ENCODE measurements around the gene FOLR3. TPM values are rescaled to one million over a fixed set of nuclear protein-coding genes. Genes with fewer than 3 reads are reported as not detected.
"Not testable (repeated sequence)": the region's sequence is repeated elsewhere in the genome, so short reads cannot be mapped to it uniquely, and the experiment has no call there.

The FOLR3 gene
- 1 to 10 TPM; 5.1 to 6.5 TPM for total RNA-seq
- polyA plus RNA-seq: 10 to 100 TPM in 1 of 2 donors, 1 to 10 TPM in 1; 1.1 to 14.0 TPM
- long read RNA-seq, donor 1, partial matches to known transcripts: 0 of 1 reads
- long read RNA-seq, donor 1, other reads (novel, unspliced or antisense): 0 of 1 reads
- long read RNA-seq, donor 2, partial matches to known transcripts: 0 of 2 reads
- long read RNA-seq, donor 2, other reads (novel, unspliced or antisense): 0 of 2 reads
- long read RNA-seq, donor 3, partial matches to known transcripts: 0 of 1 reads
- long read RNA-seq, donor 3, other reads (novel, unspliced or antisense): 0 of 1 reads
- long read RNA-seq, donor 4, partial matches to known transcripts: 0 of 1 reads
- long read RNA-seq, donor 4, other reads (novel, unspliced or antisense): 0 of 1 reads
- long read RNA-seq, donor 5, partial matches to known transcripts: 0 of 3 reads
- long read RNA-seq, donor 5, other reads (novel, unspliced or antisense): 0 of 3 reads

DNA sequence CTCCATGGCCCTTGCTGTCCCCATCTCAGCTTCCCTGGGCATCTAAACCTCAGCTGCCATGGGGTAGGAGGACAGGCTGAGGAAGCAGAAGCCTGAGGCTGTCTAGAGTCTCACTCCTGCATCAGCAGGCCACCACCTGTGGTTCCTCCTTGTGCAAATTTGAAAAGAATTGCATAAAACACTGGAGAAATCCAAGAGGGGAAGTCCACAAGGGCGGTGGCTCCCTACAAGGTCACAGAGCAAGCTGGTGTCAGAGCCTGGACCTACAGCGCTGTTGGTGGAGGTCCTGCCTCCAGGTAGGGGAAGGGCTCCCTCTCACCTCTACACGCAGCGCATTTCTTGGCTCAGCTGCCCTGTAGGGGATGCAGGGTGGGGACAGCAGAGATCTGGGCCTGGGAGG, at the start of gene FOLR3:
TSS of gene FOLR3 (plus strand) at position 253 of the 400 bp plus-strand sequence. CDS start 228 bp downstream, outside the sequence.
- not testable (repeated sequence) for ATAC-seq (ENCODE audit: insufficient read depth, low FRiP score); H3K4me1 ChIP-seq (ENCODE audit: control insufficient read depth in 5 of 5, insufficient read depth in 5 of 5, low read length in 5 of 5); H3K4me3 ChIP-seq; H3K9ac ChIP-seq (ENCODE audit: insufficient read depth in 1 of 2, low read length in 2 of 2); H3K27me3 ChIP-seq (ENCODE audit: control insufficient read depth in 3 of 3, insufficient read depth in 3 of 3, low read length in 2 of 3); H3K9me3 ChIP-seq (ENCODE audit: control insufficient read depth in 4 of 4, insufficient read depth in 3 of 4, low read length in 3 of 4); DNase-seq; H3K36me3 ChIP-seq (ENCODE audit: control insufficient read depth in 4 of 4, insufficient read depth in 4 of 4, low read length in 4 of 4)
- 40 to 75% methylated on average over 4 of the region's 4 CpGs for WGBS, 2 donors
- peak within 1 kb of the TSS in 1 of 2 donors; percentile 66 for H3K27ac ChIP-seq (ENCODE audit: low read depth in 1 of 2, low read length in 1 of 2)

DNA sequence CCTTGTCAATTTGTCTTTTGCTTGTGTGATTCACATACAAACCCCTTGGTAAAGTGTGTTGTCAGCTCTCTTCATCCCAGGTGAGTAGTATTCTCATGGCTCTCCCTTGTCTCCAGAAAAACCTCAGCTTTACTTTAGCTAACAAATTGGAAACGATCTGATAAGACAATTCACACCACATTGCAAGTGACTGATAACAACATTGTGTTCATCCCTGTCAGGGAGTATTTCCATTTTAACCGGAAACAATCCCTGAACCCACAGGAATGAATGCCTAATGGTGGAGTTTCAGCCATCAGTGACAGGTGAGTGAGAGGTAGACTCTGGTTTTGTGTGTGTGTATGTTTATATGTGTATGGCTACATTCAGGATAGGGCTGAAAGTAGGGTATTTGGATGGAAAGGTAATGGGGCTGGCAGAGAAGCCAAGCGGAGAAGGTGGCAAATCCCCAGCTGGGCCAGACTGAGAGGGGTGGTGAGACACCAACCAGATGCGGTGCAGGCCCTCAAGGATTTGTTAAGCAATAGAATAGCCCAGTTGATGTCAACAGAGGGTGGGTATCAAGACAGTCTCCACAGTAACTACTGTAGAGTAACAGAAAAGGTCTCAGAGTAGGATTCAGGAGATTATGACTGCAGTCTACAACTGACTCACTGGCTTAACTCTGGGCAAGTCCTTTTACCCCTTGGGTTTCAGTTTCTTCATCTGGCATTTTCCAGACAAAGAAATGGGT, 47.3 kb upstream of the FOLR3 start:
- whole genome bisulfite sequencing, 2 donors: 82 to 92% methylated on average over 4 of the region's 4 CpGs
- peaks cover 2 to 15% (median 12%) of the 10 kb centered on the region in 4 donors for H3K36me3 ChIP-seq (ENCODE audit: control insufficient read depth in 4 of 4, insufficient read depth in 4 of 4, low read length in 4 of 4)
- TF ChIP-seq, protein P1, sequence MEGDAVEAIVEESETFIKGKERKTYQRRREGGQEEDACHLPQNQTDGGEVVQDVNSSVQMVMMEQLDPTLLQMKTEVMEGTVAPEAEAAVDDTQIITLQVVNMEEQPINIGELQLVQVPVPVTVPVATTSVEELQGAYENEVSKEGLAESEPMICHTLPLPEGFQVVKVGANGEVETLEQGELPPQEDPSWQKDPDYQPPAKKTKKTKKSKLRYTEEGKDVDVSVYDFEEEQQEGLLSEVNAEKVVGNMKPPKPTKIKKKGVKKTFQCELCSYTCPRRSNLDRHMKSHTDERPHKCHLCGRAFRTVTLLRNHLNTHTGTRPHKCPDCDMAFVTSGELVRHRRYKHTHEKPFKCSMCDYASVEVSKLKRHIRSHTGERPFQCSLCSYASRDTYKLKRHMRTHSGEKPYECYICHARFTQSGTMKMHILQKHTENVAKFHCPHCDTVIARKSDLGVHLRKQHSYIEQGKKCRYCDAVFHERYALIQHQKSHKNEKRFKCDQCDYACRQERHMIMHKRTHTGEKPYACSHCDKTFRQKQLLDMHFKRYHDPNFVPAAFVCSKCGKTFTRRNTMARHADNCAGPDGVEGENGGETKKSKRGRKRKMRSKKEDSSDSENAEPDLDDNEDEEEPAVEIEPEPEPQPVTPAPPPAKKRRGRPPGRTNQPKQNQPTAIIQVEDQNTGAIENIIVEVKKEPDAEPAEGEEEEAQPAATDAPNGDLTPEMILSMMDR (IDR thresholded peaks at IDR 0.05; ENCODE audit: control extremely low read depth, extremely low read depth): no peak
- peaks cover 0 to 5% (median 0%) of the 10 kb centered on the region in 5 donors for H3K4me1 ChIP-seq (ENCODE audit: control insufficient read depth in 5 of 5, insufficient read depth in 5 of 5, low read length in 5 of 5)
- H3K27ac ChIP-seq (ENCODE audit: low read depth in 1 of 2, low read length in 1 of 2): no peak overlapping the region
- no peak overlapping the region for H3K9ac ChIP-seq (ENCODE audit: insufficient read depth in 1 of 2, low read length in 2 of 2)
- ATAC-seq (ENCODE audit: insufficient read depth, low FRiP score) (no peak), DNase-seq (no peak)
- H3K4me3 ChIP-seq: no peak overlapping the region
- no peaks in the 10 kb centered on the region for H3K9me3 ChIP-seq (ENCODE audit: control insufficient read depth in 4 of 4, insufficient read depth in 3 of 4, low read length in 3 of 4)
- H3K27me3 ChIP-seq (ENCODE audit: control insufficient read depth in 3 of 3, insufficient read depth in 3 of 3, low read length in 2 of 3): no peaks in the 10 kb centered on the region

DNA sequence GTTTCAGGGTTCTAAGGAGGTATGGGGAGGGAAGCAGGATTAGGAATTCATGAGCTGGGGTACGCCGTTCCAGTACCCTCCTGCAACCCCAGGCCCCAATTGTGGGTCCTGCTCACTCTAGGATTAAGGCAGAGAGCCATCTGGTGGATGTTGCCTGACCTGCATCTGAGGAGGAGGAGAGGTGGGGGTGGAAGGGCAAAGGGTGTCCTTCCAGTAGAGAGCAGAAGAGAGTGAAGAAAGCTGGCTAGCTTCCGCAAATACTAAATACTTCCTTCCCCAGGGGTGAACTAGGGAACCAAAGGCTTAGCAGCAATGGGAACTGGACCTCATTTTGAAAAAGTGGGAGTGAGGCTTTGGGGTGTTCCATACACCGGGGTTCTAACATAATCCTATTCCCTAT, 44.2 kb upstream of the FOLR3 start:
- Histone ChIP-seq H3K9ac (ENCODE audit: insufficient read depth in 1 of 2, low read length in 2 of 2) (peak overlapping the region in 1 of 2 donors; percentile 8), H3K27ac (ENCODE audit: low read depth in 1 of 2, low read length in 1 of 2) (peak overlapping the region in 1 of 2 donors; percentile 1)

More for the DNA sequence above, 44.2 kb upstream of the FOLR3 start:
- no peak overlapping the region for H3K4me3 ChIP-seq
- H3K9me3 ChIP-seq (ENCODE audit: control insufficient read depth in 4 of 4, insufficient read depth in 3 of 4, low read length in 3 of 4): no peaks in the 10 kb centered on the region
- TF ChIP-seq, protein P1 (IDR thresholded peaks at IDR 0.05; ENCODE audit: control extremely low read depth, extremely low read depth): peak; percentile 86
- no peaks in the 10 kb centered on the region for H3K27me3 ChIP-seq (ENCODE audit: control insufficient read depth in 3 of 3, insufficient read depth in 3 of 3, low read length in 2 of 3)
- DNase-seq: peak; percentile 69 to 77 (median 74)
- WGBS, 2 donors: 25 to 30% methylated on average over 4 of the region's 4 CpGs
- peaks cover 2 to 21% (median 13%) of the 10 kb centered on the region in 4 donors for H3K36me3 ChIP-seq (ENCODE audit: control insufficient read depth in 4 of 4, insufficient read depth in 4 of 4, low read length in 4 of 4)
- H3K4me1 ChIP-seq (ENCODE audit: control insufficient read depth in 5 of 5, insufficient read depth in 5 of 5, low read length in 5 of 5): peaks cover 0 to 5% (median 0%) of the 10 kb centered on the region in 5 donors
- ATAC-seq (ENCODE audit: insufficient read depth, low FRiP score): peak; percentile 88
